ENCODE data around the gene TATDN2.
"Not testable (repeated sequence)": the region's sequence is repeated elsewhere in the genome, so short reads cannot be mapped to it uniquely, and the experiment has no call there.

The TATDN2 gene

GRCh38 chr3:10272476-10272875, 24.2 kb downstream of the TATDN2 start:
- not testable (repeated sequence) for DNase-seq (ENCODE audit: low spot score)

DNA sequence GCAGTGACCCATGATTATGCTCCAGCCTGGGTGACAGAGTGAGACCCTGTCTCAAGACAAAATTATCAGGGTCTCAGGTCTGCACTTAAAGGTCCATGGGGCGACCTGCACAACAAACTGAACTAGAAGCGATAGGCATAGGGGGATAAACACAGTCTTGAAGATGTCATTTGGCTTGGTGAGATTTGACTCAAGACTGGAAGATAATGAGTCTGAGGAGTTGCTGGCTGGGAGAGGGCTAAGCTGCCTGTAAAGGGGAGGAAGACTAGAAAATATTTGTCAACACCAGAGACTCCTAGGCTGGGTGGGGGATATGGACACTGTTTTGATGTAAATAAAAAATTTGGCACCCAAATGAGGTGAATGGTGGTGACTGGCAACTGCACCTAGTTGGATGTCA, 24.7 kb downstream of the TATDN2 start:
- DNase-seq (ENCODE audit: low spot score), result no peak

GRCh38 chr3:10273702-10274305, 25.5 kb downstream of the TATDN2 start:
- peak; percentile 87 for DNase-seq (ENCODE audit: low spot score)

DNA sequence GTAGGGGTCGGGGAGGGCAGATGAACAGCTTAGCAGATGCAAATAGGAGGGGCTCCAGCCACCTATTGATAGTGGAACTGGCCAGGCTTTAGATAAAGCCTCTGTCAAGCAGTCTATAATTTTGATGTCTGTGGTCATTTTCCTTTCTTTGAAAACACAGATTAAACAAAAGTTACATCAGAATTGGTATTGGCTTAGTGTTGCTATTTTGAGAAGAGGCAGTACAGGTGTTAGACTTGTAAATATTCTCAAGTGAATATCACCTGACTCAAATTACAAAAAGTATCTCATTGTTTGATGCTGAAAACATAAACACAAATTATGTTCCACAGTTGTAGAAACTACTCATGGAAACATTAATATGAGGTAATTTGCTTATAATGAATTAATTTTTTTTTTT, 26.3 kb downstream of the TATDN2 start:
- no peak for DNase-seq (ENCODE audit: low spot score)

DNA sequence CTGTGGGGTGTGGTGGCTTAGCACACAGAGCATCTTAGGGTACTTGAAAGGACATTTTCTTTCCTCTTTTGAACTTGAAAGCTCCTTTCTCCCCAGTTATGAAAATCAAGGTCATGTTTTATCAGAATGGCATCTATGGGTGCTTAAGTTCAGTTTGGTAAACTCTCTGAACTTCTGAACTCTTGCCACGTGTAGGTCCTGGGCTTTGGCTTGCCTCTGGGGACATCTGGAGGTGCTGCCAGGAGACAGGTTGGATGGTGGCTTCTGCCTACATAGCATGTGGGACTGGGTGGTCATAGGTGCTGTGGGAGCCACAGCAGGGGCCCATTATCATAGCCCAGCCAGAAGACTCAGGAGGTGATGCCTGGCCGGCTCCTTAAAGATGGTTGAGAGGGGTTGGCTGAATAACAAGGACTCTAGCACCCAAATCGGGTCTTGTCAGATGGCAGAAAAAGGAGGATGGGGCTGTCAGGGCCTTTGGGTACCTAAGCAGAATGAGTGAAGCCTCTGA, 28.9 kb downstream of the TATDN2 start:
- no peak for DNase-seq (ENCODE audit: low spot score)

DNA sequence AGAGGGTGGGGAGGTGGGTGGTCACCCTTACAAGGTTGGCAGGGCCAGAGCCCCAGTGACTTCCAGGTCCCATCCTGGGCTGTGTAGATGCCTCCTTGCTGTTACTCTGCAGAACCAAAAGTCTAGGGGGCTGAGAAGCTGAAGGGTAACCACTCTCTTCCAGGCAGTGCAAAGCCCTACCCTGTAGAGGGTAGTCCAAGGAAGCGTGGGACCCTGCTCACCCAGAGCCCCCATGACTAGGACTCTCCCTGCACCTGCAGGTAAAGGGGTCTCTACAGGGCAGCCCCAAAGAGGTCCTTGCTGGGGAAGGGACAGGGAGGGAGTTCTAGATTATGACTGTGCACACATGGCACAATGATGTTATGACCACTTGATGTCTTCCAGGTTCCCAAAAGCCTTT, 30.2 kb downstream of the TATDN2 start:
- DNase-seq (ENCODE audit: low spot score), result no peak

- DNase-seq (ENCODE audit: low spot score), result no peak
These were observed 31.3 kb downstream of the TATDN2 start for GRCh38 chr3:10279384-10280176.

DNA sequence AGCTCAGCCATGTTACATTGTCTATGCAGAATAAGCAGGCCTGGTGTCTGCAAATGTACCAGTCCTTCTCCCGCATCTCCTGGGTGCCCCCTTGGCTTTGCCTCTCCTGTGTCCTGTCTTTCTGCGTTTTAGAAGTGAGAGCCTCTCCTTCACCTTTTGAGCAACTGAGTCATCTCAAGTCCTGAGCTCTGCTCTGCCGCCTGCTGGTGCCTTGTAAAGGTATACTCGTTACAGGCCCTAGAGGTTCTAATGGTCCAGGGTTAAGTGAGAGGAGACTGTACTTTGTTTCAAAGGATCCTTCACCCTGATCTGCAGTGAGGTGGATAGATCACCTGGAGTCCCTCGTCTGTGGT, 31.9 kb downstream of the TATDN2 start:
- no peak for DNase-seq (ENCODE audit: low spot score)

DNA sequence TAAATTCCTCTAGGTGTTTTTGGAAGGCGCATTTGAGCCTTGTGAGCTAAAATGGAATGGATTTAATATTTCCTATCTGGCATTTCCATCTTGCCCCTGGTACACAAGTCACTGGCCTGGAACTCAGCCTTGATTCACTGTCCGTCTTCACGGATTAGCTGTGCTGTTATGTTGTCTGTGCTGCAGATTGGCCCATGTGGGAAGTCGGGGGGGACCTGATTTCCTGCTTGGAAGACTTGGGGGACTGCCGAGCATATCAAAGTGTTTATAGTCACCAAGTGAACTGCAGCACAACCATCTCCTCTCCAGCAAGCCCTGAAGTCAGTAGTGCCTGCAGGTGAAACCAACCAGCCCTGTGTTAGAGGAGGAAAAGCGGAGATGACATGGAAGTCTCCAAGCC, 32.3 kb downstream of the TATDN2 start:
- no peak for DNase-seq (ENCODE audit: low spot score)

GRCh38 chr3:10281951-10282350, 33.7 kb downstream of the TATDN2 start:
- peak; percentile 55 for DNase-seq (ENCODE audit: low spot score)

GRCh38 chr3:10283638-10284037, 35.4 kb downstream of the TATDN2 start:
- DNase-seq (ENCODE audit: low spot score), result peak; percentile 80

GRCh38 chr3:10284496-10284895, 36.2 kb downstream of the TATDN2 start:
- no peak for DNase-seq (ENCODE audit: low spot score)

DNA sequence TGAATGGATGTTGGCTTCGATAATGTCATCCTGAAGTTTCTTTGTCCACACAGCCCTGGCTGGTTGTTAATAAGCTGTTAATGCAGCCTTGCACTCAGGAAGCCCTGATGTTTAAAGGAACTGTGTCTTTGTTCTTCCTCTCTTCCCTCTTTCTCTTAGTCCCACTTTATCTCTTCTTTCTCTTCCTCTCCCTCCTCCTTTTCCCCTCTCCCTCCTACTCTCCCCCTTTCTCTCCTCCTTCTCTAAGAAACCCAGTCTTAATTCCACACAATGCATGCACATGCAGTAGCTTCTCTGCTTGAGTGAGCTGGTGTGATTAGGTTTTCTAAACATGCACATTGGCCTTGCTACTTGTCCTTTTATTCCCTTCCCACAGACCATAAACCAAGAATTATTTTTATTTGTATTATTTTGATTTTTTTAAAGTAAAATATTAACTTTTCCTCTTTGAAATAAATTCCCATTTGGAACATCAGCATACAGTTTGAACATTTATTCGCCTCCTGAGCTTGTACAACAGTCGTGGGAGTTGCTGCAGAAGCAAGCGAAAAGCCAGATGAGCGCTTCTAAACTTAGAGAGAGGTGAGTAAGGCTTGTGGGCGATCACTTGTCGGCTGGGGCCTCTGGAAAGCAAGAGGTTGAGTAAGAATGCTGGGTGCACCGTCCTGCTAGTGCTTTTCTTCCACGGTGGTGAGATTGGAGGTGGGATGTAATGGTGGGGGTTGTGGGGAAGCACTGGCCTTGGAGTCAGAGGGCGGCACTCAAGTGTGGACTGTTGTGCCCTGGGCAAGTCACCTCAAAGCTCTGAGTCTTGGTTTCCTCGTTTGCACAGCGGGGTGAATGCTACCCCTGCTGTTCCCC, 37.2 kb downstream of the TATDN2 start:
- DNase-seq (ENCODE audit: low spot score), result no peak

DNA sequence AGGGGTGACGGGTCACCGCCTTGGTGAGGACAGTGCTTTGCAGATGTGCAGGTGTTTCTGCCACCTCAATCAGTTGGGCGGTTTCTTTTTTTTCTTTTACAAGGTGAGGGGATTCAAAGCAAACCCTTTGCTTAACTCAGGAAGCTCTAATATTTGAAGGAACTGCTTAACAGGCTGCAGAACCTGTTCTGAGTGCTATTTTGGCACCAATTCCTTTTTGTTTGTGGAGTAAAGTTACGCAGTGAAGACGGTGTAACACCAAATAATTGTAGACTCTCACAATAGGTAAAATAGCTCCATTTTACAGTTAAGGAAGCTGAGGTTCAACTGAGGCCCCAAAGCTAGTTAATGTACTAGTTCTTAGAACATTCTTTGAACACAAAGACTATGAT, 37.9 kb downstream of the TATDN2 start:
- DNase-seq (ENCODE audit: low spot score), result no peak

- DNase-seq (ENCODE audit: low spot score), result no peak
These were observed 38.5 kb downstream of the TATDN2 start for GRCh38 chr3:10286596-10287295.

- no peak for DNase-seq (ENCODE audit: low spot score)
These were observed 39.8 kb downstream of the TATDN2 start for GRCh38 chr3:10287936-10288574.

DNA sequence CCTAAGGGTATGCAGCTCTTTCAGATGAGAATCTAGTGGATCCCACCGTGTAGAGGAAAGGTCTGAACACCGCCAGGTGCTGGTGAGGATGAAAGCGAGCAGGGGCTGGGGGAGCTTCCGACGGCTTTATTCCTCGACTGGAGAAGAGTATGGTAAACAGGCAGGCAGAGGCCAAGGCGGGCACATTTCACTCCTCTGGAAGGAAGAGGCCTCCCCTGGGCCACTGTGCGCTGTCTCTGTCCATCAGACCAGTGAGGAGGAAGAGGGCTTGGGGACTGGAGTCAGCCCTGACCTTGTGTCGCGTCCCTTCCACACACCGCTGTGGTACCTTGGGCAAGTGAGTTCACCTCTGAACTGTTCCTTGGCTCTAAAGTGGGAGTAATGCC, 40.3 kb downstream of the TATDN2 start:
- DNase-seq (ENCODE audit: low spot score), result no peak

- DNase-seq (ENCODE audit: low spot score), result no peak
These were observed 40.8 kb downstream of the TATDN2 start for GRCh38 chr3:10289077-10289476.

- DNase-seq (ENCODE audit: low spot score), result no peak
These were observed 41.6 kb downstream of the TATDN2 start for GRCh38 chr3:10289787-10290355.

DNA sequence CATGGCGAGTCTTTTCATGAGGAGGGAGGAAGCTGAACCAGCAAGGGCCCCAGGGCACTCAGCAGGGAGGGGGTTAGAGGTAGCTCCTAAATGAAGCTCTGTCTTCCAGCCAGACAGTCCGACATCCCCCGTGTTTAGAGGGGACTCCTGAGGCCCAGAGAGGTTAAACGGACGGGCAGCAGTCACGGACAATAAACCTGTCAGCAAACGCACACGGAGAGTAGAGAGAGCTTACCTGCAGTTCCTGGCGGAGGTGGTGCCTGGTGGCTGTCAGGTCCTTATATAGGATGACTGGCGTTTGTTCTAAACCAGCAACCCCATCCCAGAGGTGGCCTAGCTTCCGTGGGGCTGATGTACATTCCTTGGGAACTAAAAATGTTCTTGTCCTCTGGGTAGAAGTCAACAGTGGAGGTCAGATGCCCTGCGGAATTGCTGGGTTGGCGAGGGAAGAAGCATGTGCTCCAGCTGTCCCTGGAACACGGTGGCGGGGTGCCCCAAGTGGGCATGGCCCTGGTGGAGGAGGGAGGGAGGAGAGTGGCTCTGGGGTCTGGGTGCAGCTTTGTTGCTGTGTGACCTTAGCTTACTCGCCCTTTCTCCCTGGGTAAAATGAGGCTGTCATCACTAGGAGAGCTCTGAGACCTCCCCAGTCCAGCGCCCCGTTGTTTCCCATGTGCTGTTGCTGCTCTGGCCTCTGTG, 42.4 kb downstream of the TATDN2 start:
- no peak for DNase-seq (ENCODE audit: low spot score)

GRCh38 chr3:10291641-10292040, 43.4 kb downstream of the TATDN2 start:
- no peak for DNase-seq (ENCODE audit: low spot score)

All from kidney tubule cell (primary cell).